Mammary epithelial cell (primary cell): ENCODE data around the gene PPP1R37.

Experiments used
- CTCF ChIP-seq, 2 donors: IDR thresholded peaks in 1 of 2; conservative IDR thresholded peaks in 1 of 2; 2 replicates each; pipeline ENCODE4 v1.5.1; 2011 to 2012; ENCODE audit warnings: inconsistent platforms in 2 of 2, low read length in 2 of 2, mild to moderate bottlenecking in 2 of 2, control low read depth in 1 of 2, low read depth in 1 of 2; ENCODE audit not compliant: insufficient read depth in 1 of 2; ENCODE audit errors: extremely low read depth in 1 of 2
- EZH2 ChIP-seq: IDR thresholded peaks from 2 replicates; pipeline ENCODE4 v1.6.1; 2012; ENCODE audit warnings: low read length, inconsistent platforms, borderline replicate concordance

GRCh38 chr19:45170146-45171106 lies 77.4 kb downstream of the PPP1R37 start:
- no peak for TF ChIP-seq CTCF (conservative IDR thresholded peaks at IDR 0.05 in 1 of 2, IDR thresholded peaks at IDR 0.05 in 1 of 2; ENCODE audit: extremely low read depth in 1 of 2, insufficient read depth in 1 of 2, low read depth in 1 of 2, low read length in 2 of 2)
- TF ChIP-seq EZH2 = no peak
